GM18873 (cell line): Measurements from ENCODE around the gene CDKL2.
"Not testable (repeated sequence)": the region's sequence is repeated elsewhere in the genome, so short reads cannot be mapped to it uniquely, and the experiment has no call there.

ENCODE experiments used
- ATAC-seq: cut with Tn5 transposase; IDR thresholded peaks from one replicate; pipeline ENCODE4 v1.9.1; 2021; ENCODE audit warnings: mild to moderate bottlenecking, moderate library complexity, moderate number of reproducible peaks; ENCODE audit not compliant: unreplicated experiment, low FRiP score

Gene CDKL2

DNA sequence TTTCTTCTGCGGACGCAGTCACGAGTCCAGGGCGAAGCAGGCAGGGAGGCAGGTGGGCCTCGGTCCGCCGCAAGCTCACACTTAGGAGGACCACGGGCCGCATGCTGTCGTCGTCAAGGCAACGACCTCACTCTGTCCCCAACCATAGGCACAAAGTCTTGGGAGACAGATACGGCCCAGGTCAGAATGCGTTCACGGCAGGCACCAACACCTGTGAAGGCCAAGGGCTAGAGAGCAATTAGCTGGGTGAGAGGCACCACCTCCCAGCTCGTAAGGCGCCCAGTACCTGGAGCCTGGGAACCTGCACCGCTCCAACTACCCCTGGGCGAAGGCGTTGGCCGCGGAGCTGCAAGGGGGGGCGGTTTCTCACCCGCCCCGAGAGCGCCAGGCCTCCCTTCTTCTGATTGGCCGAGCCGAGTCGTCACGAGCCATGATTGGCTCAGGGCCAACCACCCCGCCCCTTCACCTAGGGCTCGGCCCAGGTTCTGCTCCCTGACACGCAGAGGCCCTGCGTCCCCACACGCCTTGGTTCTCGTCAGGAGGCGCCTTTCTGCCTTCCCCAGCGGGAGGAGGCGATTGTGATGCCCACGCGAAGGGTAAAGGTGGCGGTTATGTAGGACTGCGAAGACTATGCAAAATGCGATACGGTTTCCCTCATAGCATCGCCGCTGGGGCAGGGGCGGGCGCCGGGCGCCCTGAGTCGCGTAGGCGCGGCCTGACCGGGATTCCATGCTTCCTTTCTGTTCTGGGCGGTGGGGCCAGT, at the start of gene CDKL2:
Gene CDKL2 (minus strand): TSS at position 355 of the 763 bp plus-strand sequence. CDS start 4,540 bp downstream, outside the sequence.
- ATAC-seq: peak; percentile 99

DNA sequence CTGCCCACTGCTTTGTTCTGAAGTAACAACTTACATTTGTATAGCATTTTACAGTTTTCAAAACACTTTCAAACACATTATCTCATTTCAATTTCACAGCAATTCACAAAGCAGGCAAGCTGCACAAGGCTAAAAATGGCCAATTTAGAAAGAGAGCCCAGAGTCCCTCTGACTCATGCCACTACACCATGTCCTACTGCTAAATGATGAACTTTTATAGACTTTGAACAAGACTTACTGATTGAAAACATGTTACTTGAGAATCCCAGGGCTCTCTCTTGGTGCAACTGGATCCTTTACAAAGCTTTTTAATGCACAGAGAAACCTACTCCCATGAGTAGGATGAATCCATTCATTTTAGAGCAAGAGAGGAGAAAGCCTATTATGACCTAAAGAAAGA, 48.6 kb upstream of the CDKL2 start:
- no peak for ATAC-seq

DNA sequence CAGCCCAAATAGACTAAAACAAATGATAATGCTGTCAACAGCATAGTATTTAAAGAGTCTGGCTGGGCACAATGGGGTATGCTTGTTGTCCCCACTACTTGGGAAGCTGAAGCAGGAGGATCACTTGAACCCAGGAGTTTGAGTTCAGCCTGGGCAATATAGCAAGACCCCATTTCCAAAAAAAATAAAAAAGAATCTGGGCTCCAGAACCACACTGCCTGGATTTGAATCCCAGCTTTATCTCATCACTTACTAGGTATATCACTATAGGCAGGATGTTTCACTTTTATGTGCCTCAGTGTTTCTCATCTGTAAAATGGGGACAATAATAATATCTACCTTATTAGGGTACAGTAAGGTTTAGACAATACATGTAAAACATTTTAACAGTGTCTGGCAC, 48.1 kb upstream of the CDKL2 start:
- no peak for ATAC-seq

DNA sequence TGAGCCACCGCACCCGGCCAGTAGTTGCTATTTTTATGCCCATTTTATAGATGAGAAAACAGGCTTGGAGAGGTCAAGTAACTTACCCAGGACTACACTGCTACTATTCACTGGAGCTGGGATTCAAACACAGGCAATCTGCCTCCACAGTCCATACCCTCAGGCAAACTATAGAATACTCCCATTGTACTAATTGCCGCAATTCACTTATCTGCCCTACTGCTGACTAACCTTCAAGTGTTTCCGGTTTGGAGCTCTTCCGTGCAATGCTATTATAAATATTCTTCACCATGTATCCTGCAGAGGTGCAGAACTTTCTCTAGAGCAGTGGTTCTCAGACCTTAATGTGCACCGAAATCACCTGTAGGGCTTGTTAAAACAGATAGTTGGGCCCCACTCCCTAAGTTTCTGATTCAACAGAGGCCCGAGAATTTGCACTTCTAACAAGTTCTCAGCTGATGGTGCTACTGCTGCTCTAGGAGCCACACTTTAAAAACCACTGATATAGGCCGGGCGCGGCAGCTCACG, 44.7 kb upstream of the CDKL2 start:
- ATAC-seq: no peak

DNA sequence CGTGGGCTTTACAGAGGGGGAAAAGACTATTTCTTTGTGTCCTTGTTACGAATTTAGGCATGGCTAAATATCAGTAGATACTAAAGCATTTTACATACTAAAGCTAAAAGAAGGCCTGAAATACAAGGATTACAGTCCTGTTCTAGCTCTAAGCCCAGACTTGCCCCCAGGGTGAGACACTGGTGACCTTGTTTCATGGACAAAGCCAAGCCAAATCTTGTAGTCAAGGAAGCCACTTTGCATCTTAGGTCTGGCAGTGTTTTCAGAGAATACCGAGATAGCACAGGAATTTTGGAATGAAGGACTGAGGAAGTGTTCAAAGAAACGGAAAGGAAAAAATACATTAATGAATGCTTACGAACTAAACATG, 43.6 kb upstream of the CDKL2 start:
- no peak for ATAC-seq

DNA sequence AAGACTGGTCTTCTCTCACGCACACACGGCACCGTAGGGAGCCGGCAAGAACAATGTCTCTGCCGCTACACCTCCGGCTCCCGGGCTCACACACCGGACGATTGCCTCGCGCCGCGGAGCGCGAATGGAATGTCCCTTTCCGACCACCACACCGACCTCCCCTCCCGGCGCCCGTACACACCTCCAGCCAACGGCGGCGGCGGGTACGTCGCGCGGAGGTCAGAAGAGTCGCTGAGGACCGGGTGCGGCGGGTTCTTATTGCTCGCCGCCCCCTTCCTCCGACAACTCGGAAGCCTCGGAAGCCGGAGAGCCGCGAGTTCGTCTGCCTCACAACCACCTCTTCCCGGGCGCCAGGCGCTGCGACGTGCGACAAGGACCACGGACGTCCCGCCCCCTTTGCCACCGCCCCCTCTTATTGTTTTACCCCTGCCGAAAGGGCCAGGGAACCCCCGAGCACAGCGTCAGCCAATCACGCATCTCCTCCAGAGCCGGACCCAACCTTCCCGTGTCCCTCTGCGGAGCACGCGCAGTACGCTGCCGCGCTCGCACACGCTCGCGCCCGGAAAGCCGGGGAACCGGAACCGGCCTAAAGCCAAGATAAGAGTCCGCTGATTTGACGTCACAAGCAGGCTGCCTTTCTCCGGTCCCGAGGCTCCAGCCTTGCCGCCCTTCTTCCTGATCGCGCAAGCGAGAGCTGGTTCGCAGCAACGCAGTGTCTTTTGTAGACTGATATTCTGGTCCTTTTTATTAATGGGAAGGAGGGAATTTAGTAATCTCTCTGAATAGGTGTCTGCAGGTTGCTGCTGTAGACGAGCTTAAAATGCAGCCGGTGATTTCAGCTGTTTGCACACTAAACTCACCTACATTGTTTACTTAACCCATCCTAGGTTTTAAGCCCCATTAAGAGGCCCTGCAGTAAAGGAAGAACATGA, 43.0 kb upstream of the CDKL2 start, which contains the start of gene G3BP2:
Gene G3BP2 (minus strand): TSS at position 385 of the 932 bp plus-strand sequence. CDS start 11,386 bp downstream, outside the sequence.
- ATAC-seq: peak; percentile 94

DNA sequence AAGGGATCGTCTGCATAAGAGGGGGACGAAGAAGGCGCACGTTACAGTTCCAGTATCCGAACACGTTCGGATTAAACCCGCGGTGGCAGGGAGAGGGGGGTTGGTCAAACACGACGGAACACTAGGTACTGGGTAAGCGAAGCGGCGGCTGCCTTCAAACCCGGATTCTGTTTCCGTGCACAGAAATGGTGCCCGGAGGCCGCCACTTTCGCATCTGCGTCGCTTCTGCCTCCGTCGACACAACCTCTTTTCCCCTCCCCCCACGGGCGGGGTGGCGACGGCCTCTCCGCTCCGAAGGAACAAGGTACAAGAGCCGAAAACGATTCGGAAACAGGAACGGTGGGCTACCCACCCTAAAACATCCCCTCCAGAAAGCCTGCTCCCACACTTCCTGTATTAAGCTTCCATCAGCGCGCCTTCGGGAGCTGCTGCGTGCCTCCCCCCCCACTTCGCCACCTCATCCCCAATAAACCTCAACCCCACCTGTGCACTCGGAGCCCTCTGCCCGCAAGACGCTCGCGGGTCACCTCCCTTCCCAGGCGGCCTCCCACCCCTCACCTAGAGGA, 42.2 kb upstream of the CDKL2 start:
- ATAC-seq: peak; percentile 20

DNA sequence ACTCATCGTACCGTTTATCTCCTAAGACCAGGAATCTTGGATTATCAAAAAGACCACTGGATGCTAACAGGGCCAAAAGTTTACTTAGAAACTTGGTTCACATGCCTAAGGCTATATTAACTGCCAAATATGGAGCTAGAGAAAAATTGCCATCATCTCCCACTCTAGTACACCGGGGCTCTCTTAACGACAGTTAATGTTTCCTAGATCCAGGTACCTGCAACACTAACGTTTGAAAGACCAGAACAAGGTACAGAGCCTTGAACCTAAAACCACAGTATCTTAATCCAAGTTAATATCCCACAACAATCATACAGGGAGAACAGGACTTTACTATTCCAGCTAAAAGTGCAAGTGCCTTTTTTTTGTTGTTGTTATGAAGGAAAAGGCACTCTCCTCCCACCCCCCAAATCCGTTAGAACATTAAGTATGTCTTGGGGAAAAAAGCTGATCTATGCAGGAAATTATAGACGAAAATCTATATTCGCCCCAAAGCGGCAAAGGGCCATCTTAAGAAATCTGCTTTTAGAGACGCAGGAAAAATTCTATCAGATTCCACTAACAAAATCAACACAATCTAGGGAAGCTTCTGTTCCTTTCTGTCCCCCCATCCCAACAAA, 41.6 kb upstream of the CDKL2 start:
- ATAC-seq: no peak

DNA sequence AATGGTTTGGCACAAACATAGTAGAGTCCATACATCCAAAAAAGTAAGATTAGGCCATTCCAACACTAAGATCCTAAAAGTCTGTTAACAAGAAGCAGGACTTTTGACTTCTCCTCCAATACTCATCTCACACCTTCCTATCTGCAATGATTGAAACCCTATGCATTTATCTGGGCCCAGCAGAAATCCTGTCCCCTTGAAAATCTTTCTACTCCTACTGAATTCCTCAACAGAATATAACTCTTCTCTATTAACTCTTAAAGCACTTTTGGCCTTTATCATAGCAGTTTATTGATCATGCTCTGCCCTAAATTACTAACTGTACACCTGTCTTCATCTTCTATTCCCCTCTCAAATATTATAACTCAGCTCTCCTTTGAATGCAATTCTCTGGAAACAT, 38.3 kb upstream of the CDKL2 start:
- ATAC-seq: no peak

DNA sequence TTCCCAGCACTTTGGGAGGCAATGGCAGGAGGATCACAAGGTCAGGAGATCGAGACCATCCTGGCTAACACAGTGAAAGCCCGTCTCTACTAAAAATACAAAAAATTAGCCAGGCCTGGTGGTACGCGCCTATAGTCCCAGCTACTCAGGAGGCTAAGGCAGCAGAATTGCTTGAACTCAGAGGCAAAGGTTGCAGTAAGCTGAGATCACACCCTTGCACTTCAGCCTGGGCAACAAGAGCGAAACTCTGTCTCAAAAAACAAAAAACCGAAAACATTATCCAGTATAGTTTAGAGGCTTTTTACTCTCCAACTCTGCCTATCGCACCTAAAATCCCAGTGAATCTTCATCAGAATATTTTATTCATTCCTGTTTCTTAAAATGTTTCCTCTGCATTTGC, 37.3 kb upstream of the CDKL2 start:
- ATAC-seq: not testable (repeated sequence)

DNA sequence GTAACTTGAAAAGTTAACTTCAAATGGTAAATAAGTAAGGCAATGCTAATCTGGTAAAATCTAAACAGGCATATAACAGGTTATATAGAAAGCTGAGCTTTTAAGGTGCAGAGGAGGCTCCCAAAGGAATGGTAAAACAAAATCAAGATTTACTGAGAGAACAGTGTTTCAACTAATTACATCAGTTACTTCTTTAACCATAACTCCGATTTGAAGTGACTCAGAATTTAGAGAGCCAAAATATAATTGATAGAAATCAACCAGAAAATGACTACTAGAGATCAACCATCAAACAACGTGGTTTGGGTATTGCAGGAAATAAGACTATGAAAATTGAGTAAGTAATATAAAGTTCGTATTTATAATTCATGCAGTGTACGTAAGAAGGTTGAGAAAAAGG, 36.0 kb upstream of the CDKL2 start:
- no peak for ATAC-seq

DNA sequence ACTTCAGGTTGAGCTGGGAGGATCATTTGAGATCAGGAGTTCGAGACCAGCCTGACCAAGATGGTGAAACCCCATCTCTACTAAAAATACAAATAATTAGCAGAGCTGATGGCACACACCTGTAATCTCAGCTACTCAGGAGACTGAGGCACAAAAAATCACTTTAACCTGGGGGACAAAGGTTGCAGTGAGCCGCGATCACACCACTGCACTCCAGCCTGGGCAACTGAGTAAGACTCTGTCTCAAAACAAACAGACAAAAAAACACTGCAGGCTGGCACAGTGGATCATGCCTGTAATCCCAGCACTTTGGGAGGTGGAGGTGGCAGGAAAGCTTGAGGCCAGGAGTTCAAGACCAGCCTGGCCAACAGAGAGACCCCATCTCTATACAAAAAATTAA, 34.3 kb upstream of the CDKL2 start:
- not testable (repeated sequence) for ATAC-seq

DNA sequence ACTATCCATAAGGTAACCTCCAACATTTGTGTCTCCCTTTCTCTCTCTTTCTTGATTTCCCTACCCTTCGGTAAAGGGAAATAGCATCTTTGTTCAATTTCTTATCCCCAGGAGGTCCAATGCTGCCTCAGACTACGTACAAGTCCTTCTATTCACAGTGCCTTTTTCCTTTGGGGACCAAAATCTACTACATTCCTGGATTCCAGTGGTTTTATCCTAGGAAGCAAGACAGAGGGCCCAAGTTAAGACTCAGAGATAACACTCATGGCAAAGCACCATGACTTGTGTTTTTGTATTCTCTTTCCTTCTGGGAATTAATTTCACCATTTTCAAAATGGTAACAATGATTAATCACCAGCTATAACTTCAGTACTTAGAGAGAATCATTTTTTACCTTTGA, 32.3 kb upstream of the CDKL2 start:
- ATAC-seq: no peak

DNA sequence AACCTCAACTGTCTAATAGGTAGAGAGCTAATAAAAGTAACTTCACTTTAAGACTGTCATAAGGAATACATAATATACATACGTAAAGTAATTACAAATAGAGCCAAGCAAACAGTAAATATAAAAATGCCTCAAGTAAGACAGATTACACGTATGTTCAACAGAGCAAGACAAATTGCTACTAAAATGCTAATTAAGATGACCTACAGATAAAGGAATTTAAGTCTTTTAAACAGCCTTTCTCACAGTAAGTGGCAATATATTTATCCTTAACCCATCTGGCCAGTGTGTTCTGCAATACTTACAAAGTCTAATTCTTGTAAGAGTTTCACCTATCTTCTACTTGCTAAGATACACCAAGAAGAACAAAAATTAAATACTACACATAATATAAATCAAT, 30.2 kb upstream of the CDKL2 start:
- no peak for ATAC-seq

DNA sequence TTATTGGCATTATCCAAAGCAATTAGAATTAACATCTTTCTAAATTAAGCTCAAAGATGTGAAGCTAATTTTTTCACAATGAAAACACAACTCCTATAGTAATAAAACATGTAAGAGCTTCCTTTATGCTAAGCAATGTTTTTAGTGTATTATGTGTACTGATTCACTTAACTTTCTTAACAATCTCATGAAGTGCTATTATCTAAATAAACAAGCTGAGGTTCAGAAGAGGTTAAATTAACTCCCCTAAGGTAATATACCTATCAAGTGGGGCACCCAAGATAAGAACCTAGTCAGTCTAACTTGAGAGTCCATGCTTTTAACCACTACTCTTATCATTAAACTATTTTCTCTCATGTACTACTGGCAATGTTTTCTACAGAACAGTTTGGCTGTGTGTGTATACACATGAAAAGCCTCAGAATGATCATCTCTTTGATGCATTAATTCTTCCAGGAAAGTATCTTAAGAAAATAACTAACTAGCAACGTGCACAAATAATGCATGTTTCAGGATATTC, 29.2 kb upstream of the CDKL2 start:
- ATAC-seq: no peak

DNA sequence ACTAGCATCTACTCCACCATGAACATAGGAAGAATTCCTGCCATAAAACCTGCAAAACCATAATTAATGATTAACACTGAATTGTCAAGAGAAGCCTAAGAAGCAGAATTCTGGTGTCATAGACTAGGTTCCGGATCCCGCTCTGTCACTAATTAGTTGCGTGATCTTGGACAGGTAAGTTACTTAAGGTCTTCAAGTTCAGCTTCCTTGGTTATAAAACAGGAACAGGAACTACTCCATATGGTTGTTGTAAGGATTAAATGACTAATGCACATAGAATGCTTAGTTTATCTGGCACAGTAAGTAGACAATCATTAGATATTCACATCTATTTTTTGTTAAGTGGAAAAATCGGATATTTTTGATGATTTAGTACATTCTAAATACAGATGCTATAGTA, 28.5 kb upstream of the CDKL2 start:
- no peak for ATAC-seq

DNA sequence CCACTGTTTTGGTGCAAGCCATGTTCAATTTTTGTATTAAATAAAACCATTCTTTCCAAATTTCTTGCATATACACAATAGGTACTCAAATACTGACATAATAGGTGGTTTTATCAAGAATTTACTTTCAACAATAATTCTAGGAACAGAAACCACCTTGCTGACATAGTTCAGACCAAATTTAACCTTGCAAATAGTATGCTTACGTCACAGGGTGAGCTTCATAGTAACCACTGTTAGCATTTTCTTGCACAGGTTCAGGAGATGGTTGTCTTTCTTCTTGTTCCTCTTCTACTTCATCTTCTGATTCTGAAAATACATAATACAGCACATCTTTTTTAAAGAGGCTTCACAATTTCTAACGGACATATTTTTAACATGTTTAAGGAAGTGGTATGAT, 25.2 kb upstream of the CDKL2 start:
- ATAC-seq: no peak

DNA sequence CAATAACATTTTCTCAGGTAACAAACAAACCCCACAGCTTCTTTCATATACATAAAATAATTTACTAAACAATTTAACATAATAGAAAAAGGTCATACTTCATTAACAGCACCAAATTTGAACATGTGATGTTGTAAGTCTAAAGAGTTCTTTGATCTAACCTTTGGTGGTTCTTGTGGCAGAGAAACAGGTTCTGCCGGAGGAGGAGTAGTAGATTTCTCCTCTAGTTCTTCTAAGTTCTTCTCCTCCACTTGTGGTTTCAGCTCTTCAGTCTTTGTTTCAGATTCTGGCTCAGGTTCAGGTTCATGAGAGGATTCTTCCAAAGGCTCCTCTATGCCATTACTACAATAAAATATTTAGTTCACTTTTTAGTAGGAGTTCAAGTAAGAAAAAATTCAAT, 24.6 kb upstream of the CDKL2 start:
- ATAC-seq: no peak

DNA sequence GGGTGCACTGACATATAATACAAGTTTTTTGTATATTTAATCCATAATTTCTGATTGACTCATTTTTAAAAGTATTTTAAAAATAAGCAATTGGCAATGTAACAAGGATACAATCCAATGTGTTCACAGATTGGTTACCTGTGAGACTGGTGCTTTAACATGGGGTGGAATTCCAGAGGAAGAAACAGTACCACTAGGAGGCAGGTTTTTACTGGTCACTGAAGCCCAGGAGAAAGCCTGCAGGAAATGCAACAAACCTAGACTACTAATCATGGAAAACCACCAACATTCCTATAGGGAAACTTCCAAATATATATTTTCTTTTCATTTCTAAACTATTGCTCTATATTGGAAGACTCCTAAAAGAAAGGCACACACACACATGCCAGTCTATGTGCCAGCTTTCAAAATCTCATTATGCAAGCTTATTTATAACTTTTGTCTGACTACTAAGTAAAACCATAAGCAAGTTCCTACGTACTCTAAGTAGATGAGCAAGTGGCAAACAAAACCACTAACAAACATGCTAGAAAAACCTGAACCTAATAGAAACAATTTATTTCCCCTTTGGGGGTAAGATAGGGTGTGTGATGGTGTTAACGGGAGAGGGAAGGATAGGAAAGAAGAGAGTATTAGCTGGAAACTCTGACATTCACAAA, 23.6 kb upstream of the CDKL2 start:
- ATAC-seq: no peak

DNA sequence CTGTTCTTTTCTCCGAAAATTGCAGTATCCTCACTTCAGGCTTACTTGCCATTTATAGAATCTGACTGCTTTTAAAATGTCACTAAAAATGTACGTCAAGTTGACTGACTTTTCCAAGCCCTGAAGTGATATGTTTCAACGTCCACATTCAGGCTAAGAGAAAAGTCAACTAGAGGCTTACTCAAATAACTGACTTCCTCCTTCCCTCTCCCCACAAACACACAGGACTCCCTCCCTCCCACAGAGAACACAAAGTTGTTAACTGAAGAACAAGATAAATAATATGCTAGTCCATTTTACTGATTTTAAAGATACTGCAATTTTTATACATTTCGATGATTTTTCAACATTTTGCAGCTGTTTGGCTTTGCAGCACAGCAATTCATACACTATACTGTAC, 13.8 kb upstream of the CDKL2 start:
- no peak for ATAC-seq
